ENCODE results near the gene WLS.

WLS gene

GRCh38 chr1:68228851-68229250 is 3.5 kb downstream of the WLS start:
- H3K4me1 ChIP-seq (ENCODE audit: control insufficient read depth, insufficient read depth, low read length, unreplicated experiment): peaks cover 27% of the 10 kb centered on the region
- peak overlapping the region; percentile 11; the same call in 1 of the 2 replicates for H3K27ac ChIP-seq (ENCODE audit: low read depth, low read length)
- peak overlapping the region; percentile 3 for H2AFZ ChIP-seq (ENCODE audit: low read length, unreplicated experiment)
- H3K4me3 ChIP-seq (ENCODE audit: low read depth, low read length): peak overlapping the region; percentile 85
- H3K79me2 ChIP-seq (ENCODE audit: control insufficient read depth, insufficient read depth, low read length, unreplicated experiment): peaks cover 68% of the 10 kb centered on the region
- no peaks in the 10 kb centered on the region for H3K27me3 ChIP-seq (ENCODE audit: insufficient read depth, low read length)
- no peaks in the 10 kb centered on the region; the same call in 1 of the 2 replicates for H3K36me3 ChIP-seq (ENCODE audit: insufficient read depth, low read length)

GRCh38 chr1:68227598-68227997 is 4.7 kb downstream of the WLS start:
- Histone ChIP-seq H3K79me2 (ENCODE audit: control insufficient read depth, insufficient read depth, low read length, unreplicated experiment) (peaks cover 79% of the 10 kb centered on the region), H3K36me3 (ENCODE audit: insufficient read depth, low read length) (no peaks in the 10 kb centered on the region; the same call in 1 of the 2 replicates), H2AFZ (ENCODE audit: low read length, unreplicated experiment) (no peak overlapping the region)

GRCh38 chr1:68225781-68226180 is 6.5 kb downstream of the WLS start:
- Histone ChIP-seq H2AFZ (ENCODE audit: low read length, unreplicated experiment) (no peak overlapping the region), H3K4me3 (ENCODE audit: low read depth, low read length) (no peak overlapping the region), H3K36me3 (ENCODE audit: insufficient read depth, low read length) (no peaks in the 10 kb centered on the region; the same call in 1 of the 2 replicates), H3K27ac (ENCODE audit: low read depth, low read length) (no peak overlapping the region), H3K27me3 (ENCODE audit: insufficient read depth, low read length) (no peaks in the 10 kb centered on the region), H3K79me2 (ENCODE audit: control insufficient read depth, insufficient read depth, low read length, unreplicated experiment) (peaks cover 87% of the 10 kb centered on the region), H3K4me1 (ENCODE audit: control insufficient read depth, insufficient read depth, low read length, unreplicated experiment) (peaks cover 46% of the 10 kb centered on the region)

More at GRCh38 chr1:68227598-68227997, 4.7 kb downstream of the WLS start:
- Histone ChIP-seq H3K27ac (ENCODE audit: low read depth, low read length) (no peak overlapping the region), H3K4me1 (ENCODE audit: control insufficient read depth, insufficient read depth, low read length, unreplicated experiment) (peaks cover 29% of the 10 kb centered on the region), H3K27me3 (ENCODE audit: insufficient read depth, low read length) (no peaks in the 10 kb centered on the region), H3K4me3 (ENCODE audit: low read depth, low read length) (no peak overlapping the region)

GRCh38 chr1:68223687-68224086 is 8.6 kb downstream of the WLS start:
- H3K79me2 ChIP-seq (ENCODE audit: control insufficient read depth, insufficient read depth, low read length, unreplicated experiment): peaks cover 87% of the 10 kb centered on the region
- H3K4me1 ChIP-seq (ENCODE audit: control insufficient read depth, insufficient read depth, low read length, unreplicated experiment): peaks cover 30% of the 10 kb centered on the region
- H2AFZ ChIP-seq (ENCODE audit: low read length, unreplicated experiment): no peak overlapping the region
- H3K4me3 ChIP-seq (ENCODE audit: low read depth, low read length): no peak overlapping the region
- H3K27me3 ChIP-seq (ENCODE audit: insufficient read depth, low read length): no peaks in the 10 kb centered on the region
- H3K36me3 ChIP-seq (ENCODE audit: insufficient read depth, low read length): peaks cover 5% of the 10 kb centered on the region; the same call in 1 of the 2 replicates
- no peak overlapping the region for H3K27ac ChIP-seq (ENCODE audit: low read depth, low read length)

GRCh38 chr1:68221980-68222373 is 10.3 kb downstream of the WLS start:
- Histone ChIP-seq H3K36me3 (ENCODE audit: insufficient read depth, low read length) (peaks cover 5% of the 10 kb centered on the region; the same call in 1 of the 2 replicates), H3K4me3 (ENCODE audit: low read depth, low read length) (no peak overlapping the region), H3K4me1 (ENCODE audit: control insufficient read depth, insufficient read depth, low read length, unreplicated experiment) (peaks cover 30% of the 10 kb centered on the region), H2AFZ (ENCODE audit: low read length, unreplicated experiment) (no peak overlapping the region), H3K27me3 (ENCODE audit: insufficient read depth, low read length) (no peaks in the 10 kb centered on the region), H3K27ac (ENCODE audit: low read depth, low read length) (peak overlapping the region; percentile 8; the same call in 1 of the 2 replicates), H3K79me2 (ENCODE audit: control insufficient read depth, insufficient read depth, low read length, unreplicated experiment) (peaks cover 90% of the 10 kb centered on the region)

- Histone ChIP-seq H3K27ac (ENCODE audit: low read depth, low read length) (peak overlapping the region; percentile 8; the same call in 1 of the 2 replicates), H3K27me3 (ENCODE audit: insufficient read depth, low read length) (no peaks in the 10 kb centered on the region)
Observed at GRCh38 chr1:68221001-68221979, 11.0 kb downstream of the WLS start.

GRCh38 chr1:68220420-68220819 is 11.9 kb downstream of the WLS start:
- Histone ChIP-seq H3K27me3 (ENCODE audit: insufficient read depth, low read length) (no peaks in the 10 kb centered on the region), H3K27ac (ENCODE audit: low read depth, low read length) (no peak overlapping the region), H3K36me3 (ENCODE audit: insufficient read depth, low read length) (0 out of 2 replicates have a peak, but pooled peaks cover 5% of the 10 kb centered on the region), H3K79me2 (ENCODE audit: control insufficient read depth, insufficient read depth, low read length, unreplicated experiment) (peaks cover 83% of the 10 kb centered on the region), H3K4me3 (ENCODE audit: low read depth, low read length) (no peak overlapping the region), H3K4me1 (ENCODE audit: control insufficient read depth, insufficient read depth, low read length, unreplicated experiment) (peaks cover 28% of the 10 kb centered on the region), H2AFZ (ENCODE audit: low read length, unreplicated experiment) (no peak overlapping the region)

More at GRCh38 chr1:68221001-68221979, 11.0 kb downstream of the WLS start:
- peaks cover 30% of the 10 kb centered on the region for H3K4me1 ChIP-seq (ENCODE audit: control insufficient read depth, insufficient read depth, low read length, unreplicated experiment)
- no peak overlapping the region for H2AFZ ChIP-seq (ENCODE audit: low read length, unreplicated experiment)
- no peak overlapping the region for H3K4me3 ChIP-seq (ENCODE audit: low read depth, low read length)
- H3K36me3 ChIP-seq (ENCODE audit: insufficient read depth, low read length): 0 out of 2 replicates have a peak, but pooled peaks cover 5% of the 10 kb centered on the region
- peaks cover 85% of the 10 kb centered on the region for H3K79me2 ChIP-seq (ENCODE audit: control insufficient read depth, insufficient read depth, low read length, unreplicated experiment)

GRCh38 chr1:68218490-68218889 is 13.8 kb downstream of the WLS start:
- peaks cover 47% of the 10 kb centered on the region for H3K4me1 ChIP-seq (ENCODE audit: control insufficient read depth, insufficient read depth, low read length, unreplicated experiment)
- H2AFZ ChIP-seq (ENCODE audit: low read length, unreplicated experiment): no peak overlapping the region
- peaks cover 74% of the 10 kb centered on the region for H3K79me2 ChIP-seq (ENCODE audit: control insufficient read depth, insufficient read depth, low read length, unreplicated experiment)
- no peak overlapping the region for H3K4me3 ChIP-seq (ENCODE audit: low read depth, low read length)
- no peak overlapping the region for H3K27ac ChIP-seq (ENCODE audit: low read depth, low read length)
- H3K27me3 ChIP-seq (ENCODE audit: insufficient read depth, low read length): no peaks in the 10 kb centered on the region
- 0 out of 2 replicates have a peak, but pooled peaks cover 5% of the 10 kb centered on the region for H3K36me3 ChIP-seq (ENCODE audit: insufficient read depth, low read length)

GRCh38 chr1:68217618-68218017 is 14.7 kb downstream of the WLS start:
- H3K27ac ChIP-seq (ENCODE audit: low read depth, low read length): no peak overlapping the region
- peaks cover 42% of the 10 kb centered on the region for H3K4me1 ChIP-seq (ENCODE audit: control insufficient read depth, insufficient read depth, low read length, unreplicated experiment)
- no peaks in the 10 kb centered on the region for H3K27me3 ChIP-seq (ENCODE audit: insufficient read depth, low read length)
- no peak overlapping the region for H3K4me3 ChIP-seq (ENCODE audit: low read depth, low read length)
- 0 out of 2 replicates have a peak, but pooled peaks cover 5% of the 10 kb centered on the region for H3K36me3 ChIP-seq (ENCODE audit: insufficient read depth, low read length)
- peaks cover 69% of the 10 kb centered on the region for H3K79me2 ChIP-seq (ENCODE audit: control insufficient read depth, insufficient read depth, low read length, unreplicated experiment)
- no peak overlapping the region for H2AFZ ChIP-seq (ENCODE audit: low read length, unreplicated experiment)

GRCh38 chr1:68217060-68217554 is 15.2 kb downstream of the WLS start:
- H3K79me2 ChIP-seq (ENCODE audit: control insufficient read depth, insufficient read depth, low read length, unreplicated experiment): peaks cover 68% of the 10 kb centered on the region
- no peak overlapping the region for H3K27ac ChIP-seq (ENCODE audit: low read depth, low read length)
- no peaks in the 10 kb centered on the region for H3K27me3 ChIP-seq (ENCODE audit: insufficient read depth, low read length)
- no peak overlapping the region for H2AFZ ChIP-seq (ENCODE audit: low read length, unreplicated experiment)
- H3K4me3 ChIP-seq (ENCODE audit: low read depth, low read length): no peak overlapping the region
- peaks cover 37% of the 10 kb centered on the region for H3K4me1 ChIP-seq (ENCODE audit: control insufficient read depth, insufficient read depth, low read length, unreplicated experiment)
- 0 out of 2 replicates have a peak, but pooled peaks cover 5% of the 10 kb centered on the region for H3K36me3 ChIP-seq (ENCODE audit: insufficient read depth, low read length)

Data from ACC112 (cell line).